Fibroblast of skin of abdomen (primary cell): ENCODE results near the gene KCNH2.

Experiments
- DNase-seq: peaks from one replicate; pipeline ENCODE4 v3.0.0-alpha.2; 2013

Gene KCNH2

DNA sequence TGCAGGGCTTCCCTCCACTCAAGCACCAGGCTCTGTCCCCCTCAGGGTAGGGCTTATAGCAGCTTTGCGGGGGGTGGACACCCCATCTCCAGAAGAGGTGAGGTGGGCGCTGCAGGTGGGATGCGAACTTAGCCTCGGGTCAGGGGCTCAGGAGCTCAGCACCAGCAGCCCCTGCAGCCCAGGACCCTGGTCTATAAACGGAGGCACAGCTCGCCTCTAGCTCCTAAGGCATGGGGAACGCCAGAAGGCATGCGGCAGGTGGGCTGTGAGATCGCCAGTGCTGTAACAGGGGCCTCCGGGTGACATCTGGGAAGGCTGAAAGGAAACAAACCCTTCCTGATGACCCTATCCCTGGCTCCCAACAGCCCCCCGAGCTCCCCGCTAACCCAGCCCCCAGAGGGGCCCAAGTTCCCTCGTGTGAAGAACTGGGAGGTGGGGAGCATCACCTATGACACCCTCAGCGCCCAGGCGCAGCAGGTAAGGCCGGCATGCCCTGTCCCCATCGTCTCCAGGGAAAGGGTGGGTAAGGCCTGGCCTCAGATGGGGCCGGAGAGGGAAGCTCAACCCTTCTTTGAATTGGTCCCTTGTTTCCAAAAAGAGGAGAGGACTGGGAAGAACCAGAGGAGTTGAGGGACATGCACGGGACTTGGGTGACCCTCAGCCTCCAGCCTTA is 16.9 kb upstream of the KCNH2 start:
- DNase-seq = no peak

DNA sequence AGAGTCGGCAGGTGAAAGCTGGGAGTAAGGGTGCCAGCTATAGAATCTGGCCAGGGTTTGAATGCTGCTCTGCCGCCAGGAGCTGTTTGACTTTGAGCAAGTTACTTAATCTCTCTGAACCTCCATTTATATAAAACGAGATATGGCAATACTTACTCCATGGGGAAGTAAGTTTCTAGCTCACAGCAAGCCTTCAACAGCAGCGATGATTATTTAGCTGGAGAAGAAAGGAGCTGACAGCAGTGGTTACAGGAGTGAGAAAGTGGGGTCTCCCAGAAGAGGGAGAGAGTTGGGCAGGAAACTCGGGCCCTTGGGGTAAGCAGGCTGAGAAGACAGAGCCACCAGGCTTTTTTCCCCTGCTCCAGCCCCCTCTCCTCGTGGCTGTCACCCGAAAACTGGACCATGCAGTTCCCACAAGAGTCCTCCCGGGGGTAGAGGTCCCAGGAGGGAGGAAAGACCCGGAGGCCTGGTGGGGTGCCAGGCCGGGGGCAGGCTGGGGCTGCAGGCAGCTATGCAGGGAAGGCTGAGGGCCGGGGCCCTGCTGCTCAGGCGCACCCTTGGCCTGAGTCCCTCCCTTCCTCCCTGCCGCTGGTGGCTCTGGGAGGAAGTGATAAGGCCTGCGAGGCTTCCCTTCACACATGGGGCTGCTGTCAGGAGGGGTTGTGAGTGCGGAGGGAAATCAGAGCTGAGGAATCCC is 16.2 kb upstream of the KCNH2 start:
- DNase-seq = no peak

DNA sequence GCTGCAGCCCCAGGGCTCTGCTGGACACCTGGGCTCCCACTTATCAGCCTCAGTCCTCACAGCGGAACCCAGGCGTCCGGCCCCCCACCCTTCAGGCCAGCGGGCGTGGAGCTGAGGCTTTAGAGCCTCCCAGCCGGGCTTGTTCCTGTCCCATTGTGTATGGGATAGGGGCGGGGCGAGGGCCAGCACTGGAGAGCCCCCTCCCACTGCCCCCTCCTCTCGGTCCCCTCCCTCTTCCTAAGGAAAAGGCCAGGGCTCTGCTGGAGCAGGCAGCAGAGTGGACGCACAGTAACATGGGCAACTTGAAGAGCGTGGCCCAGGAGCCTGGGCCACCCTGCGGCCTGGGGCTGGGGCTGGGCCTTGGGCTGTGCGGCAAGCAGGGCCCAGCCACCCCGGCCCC is 15.4 kb upstream of the KCNH2 start:
- no peak for DNase-seq

DNA sequence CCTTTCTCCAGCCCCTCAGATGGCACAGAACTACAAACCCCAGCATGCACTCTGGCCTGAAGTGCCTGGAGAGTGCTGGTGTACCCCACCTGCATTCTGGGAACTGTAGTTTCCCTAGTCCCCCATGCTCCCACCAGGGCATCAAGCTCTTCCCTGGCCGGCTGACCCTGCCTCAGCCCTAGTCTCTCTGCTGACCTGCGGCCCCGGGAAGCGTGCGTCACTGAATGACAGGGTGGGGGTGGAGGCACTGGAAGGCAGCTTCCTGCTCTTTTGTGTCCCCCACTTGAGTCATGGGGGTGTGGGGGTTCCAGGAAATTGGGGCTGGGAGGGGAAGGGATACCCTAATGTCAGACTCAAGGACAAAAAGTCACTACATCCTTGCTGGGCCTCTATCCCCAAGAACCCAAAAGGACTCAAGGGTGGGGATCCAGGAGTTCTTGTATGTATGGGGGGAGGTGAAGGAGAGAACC is 14.7 kb upstream of the KCNH2 start:
- no peak for DNase-seq

DNA sequence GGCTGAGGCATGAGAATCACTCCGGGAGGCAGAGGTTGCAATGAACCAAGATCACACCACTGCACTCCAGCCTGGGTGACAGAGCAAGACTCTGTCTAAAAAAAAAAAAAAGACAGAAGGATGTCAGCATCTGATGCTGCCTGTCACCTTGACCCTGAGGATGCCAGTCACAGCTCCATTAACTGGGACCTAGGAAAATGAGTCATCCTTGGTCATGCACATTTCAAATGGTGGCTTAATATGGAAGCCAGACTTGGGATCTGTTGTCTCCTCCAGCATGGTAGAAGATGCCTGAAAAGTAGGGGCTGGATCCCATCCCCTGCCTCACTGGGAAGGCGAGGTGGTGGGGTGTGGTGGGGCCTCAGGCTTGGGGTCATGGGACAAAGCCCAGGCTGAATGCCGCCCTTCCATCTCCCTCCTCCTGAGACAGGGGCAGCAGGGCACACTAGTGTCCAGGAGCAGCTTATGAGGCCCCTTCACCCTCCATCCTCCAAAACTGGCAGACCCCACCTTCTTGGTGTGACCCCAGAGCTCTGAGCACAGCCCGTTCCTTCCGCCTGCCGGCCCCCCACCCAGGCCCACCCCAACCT is 14.0 kb upstream of the KCNH2 start:
- no peak for DNase-seq

DNA sequence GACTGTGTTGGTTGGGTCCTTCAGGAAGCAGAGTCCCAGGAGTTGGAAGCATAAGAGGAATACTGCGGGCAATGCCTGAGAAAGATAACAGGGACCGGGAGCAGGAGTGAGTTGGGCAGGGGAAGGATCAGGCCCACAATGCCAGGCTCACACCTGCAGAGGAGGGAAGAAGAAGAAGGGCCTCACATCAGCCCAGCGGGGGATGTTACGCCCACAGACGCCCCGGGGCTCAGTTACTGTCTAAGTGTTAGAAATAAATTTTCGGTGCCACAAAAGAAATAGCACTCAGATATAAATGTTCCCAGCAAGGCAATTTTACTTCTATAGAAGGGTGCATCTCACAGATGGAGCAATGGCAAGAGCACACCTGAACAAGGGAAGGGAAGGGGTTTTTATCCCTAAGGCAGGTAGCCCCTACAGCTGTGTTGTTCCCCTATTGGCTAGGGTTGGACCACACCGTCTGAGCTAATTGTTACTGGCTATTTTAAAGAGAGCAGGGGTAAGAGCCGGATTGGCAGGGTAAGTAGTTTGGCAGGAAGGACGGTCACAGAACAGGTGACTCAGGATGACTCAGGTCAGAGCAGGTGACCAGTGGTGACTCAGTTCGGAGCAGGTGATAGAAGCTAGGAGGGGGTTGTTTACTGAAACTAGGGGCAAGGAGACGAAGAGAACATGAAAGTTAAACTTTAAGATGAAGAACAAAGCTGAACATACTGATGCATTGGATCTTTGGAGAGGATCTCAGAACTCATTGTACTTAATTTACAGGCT is 12.5 kb upstream of the KCNH2 start, which contains the start of gene NOS3:
Gene NOS3, plus strand, starts transcription at position 602 of the 771 bp plus-strand sequence. CDS start 2,787 bp downstream, outside the sequence.
- DNase-seq = no peak

DNA sequence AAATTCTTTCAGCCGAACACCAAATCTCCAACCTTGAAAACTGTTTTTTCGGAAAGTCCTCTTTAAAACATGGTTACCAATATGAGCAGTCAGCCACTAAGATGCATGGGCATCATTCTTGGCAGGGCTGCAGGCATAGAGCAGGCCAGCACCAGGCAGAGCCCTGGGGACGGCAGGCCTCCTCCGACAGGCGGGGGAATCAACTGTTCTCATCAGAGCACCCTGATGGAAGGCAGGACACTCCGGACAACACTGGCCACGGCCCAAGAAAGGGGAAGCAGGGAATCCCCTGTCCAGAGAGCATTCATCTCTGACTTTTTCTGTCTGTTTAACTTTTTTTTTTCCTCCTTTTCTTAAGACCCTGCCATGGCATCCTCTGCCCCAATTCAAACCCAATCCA is 11.3 kb upstream of the KCNH2 start:
- DNase-seq = no peak

DNA sequence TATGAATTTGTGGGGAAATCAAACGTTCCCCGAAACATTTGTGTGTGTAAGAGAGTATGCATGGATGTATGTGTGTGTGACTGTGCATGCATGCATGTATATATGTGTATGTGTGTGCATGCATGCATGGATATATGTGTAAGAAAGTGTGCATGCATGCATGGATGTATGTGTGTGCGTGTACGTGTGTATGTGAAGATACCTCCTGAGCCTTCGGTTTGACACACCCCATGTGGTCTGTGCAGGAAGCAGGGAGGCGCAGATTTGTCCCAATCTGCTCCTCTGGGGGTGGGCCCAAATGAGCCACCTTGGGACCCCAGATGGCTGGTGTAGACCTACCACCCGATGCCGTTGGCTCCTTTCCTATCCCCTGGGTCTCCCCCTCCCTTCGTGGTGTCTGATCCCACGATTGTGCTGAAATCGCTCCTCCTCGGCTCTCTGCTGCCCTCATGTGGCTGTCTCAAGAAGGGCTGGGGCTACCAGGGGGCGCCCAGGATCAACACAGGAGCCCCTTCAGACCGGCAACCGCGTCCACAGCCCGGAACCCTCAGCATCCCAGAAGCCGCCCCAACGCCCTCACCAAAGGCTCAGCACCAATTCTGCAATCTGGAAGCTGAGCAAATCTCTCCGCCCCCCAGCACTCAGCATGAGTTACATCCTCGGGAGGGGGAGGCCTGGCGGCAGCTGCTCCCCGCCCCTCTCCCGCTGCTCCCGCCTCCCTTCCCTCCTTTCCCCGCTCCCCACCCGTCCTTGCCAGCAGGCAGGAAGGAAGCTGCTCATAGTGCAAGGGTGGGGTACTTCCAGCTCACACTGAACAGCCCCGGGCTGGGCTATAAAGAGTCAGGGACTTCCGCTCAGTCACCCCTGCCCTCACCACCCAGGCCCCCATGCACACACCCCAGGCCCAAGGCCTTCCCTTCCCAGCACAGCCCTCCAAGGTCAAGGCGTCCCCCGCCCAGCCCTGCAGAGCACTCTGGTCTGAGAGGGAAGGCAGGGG is 10.4 kb upstream of the KCNH2 start:
- DNase-seq = peak; percentile 24

DNA sequence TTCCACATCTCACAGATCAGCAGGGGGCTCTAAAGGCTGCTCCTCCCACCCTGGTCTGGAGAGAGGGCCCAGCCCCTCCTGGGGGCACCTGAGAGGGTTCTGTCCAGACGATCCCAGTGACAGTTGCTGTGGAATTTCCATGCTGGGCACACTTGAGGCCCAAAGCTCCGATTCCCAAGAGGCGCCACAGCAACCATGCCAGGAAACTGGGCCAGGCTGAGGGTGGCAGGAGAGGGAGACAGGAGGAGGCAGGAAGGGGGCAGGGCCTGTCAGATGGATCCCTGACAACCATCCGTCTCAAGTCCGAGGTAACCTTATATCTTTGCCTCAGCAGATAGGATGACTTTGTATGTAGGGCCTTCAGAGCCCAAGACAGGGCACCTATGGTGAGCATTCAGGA is 8.4 kb upstream of the KCNH2 start:
- no peak for DNase-seq

DNA sequence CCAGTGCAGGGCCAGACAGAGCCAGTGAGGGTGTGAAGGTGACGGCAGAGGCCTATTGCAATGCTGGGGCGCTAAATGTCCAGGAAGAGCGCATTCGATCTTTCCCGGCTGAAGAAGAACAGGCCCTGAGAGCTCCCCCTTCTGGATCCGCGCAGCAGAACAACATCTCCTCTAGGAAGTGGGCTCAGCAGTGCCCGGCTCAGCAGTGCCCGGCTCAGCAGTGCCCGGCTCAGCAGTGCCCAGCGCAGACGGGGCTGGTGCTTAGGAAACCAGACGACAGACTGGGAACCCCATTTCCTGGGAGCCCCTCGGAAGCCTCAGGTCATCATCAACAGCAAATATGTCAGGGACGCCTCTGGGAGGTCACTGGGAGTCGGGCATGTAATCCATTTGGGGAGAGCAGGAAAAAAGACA is 8.0 kb upstream of the KCNH2 start:
- peak; percentile 28 for DNase-seq

DNA sequence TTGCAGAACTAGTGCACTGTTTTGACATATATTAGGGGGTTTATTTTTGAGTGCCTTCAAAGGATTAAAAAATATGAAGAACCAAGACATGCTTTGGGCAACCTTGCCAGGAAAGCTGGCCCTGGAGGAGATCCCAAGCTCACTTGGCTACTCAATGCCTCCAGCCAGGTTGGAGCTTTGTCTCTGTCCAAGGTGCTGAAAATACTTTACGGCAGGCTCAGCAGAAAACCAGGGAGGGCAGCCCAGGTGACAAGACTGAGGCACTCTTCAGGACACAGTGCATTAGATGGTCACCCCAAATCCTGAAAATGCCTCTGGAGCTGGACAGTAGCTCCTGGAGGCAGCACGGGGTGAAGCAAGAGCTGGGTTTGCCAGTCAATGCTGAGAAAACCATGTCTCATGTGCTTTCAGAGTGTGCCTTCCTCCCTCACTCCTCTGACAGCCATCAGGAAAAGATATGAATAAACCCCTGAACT is 5.8 kb upstream of the KCNH2 start:
- peak; percentile 30 for DNase-seq

DNA sequence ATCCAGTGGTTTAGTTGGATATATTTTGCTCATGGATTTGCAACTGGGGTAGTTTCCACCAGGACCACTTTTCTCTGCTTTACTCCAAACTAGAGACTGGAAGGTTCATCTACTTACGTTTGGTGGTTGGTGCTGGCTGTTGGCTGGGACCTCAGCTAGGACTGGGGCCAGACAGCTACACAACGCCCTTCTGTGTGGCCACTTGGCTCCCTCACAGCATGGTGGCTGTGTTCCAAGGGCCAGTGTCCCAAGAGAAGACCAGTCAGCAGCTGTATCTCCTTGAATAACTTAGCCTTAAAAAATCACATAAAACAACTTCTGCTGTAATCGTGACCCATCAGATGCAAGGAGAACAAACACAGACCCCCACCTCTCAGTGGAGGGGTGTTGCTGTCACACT is 4.2 kb upstream of the KCNH2 start:
- DNase-seq = no peak

DNA sequence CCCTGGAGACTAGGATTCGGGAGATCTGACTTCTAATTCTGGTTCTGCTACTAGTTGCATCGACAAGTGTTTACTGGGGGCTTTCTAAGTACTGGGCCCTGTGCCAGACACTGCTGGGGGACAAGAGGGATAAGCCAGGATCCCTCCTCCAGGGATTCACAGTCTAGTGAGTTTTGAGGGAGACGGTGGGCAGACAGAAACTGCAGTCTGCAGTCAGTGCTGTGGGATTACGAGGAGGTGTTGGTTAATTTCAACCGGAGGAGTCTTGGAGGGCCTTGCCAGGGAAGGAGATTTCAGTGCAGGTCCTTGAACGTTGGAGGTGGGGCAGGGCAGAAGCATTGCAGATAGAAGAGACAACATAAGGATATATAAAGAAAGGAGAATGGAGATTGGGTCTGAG is 3.5 kb upstream of the KCNH2 start:
- no peak for DNase-seq

DNA sequence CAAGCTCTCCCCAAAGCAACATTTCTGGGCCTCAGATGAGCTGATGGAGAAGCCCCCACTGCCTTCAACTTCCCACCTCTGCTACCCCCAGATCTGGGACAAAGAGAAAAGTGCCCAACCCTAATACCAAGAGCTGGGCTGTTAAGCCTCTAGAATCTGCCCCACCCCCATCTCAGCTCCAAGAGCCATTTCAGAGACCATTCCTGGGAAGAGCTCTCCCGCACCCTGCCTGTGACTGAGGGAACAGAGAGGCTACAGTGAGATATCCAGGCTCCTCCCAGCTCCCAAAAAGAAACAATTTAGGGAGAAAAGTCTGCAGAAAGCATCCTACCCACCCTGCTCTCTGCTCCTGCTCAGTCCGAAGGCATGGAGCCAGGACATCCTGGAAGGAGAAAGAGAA is 2.5 kb upstream of the KCNH2 start:
- DNase-seq = no peak

DNA sequence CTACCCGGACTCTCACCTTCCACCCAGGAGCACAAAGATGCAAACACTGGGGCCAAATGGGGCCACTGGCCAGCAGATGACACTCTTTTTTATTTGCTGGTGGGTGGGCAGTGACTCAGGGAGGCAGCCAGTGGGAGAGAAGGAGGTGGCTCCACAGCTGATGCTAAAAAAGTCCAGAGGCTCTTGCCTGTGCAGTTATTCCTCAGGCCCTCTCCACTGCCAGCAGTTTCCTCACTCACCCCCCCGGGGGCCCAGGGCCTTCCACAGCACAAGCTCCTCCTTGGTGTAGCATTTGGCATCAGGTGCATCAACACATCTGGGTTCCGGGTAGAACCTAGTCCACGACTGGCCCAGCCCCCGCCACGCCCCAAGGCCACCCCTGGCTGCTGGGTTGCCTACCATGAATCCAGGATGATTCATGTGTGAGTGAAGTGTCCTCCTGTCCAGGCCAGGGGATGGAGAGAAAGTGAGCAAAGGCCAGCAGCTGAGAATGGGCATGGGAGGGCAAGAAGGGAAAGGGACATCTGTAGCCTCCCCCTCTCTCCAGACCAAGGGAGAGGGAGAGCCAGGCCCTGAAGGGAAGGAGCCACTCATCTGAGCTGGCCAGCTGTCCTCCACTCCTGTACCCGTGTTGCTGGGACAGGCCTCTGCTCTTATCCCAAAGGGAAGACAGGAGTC is 1.7 kb upstream of the KCNH2 start:
- no peak for DNase-seq

DNA sequence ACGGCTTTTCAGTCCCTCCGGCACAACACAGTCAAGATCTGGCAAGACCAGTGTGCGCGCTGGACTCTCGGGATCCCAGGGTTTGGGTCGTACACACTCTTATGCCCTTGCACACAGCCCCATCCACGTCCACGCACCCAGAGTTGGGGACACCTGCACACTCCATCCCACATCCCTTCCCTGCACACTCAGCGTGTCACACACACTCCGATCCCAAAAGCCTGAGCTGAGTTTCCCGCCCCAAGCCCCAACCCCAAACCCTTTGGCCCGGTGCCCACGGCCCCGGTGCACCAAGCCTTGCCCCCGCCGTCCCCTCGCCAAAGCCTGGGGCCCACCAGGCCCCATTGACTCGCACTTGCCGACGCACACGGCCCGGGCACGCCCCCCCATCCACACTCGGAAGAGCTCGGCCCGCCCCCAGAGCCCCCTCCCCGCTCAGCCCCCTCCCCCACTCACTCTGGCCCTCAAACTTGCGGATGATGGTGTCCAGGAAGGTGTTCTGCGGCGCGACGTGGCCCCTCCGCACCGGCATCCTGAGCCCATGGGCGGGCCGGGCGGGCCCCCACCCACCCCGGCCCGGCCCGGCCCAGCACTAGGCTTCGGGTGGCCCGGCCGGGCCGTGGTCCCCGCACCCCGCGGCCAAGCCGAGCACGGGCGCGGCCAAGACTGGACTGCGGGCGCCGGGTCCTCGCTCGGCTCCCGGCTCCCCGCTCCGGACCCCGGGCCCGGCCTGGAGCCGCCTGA is 567 bp downstream of the KCNH2 start:
- no peak for DNase-seq

DNA sequence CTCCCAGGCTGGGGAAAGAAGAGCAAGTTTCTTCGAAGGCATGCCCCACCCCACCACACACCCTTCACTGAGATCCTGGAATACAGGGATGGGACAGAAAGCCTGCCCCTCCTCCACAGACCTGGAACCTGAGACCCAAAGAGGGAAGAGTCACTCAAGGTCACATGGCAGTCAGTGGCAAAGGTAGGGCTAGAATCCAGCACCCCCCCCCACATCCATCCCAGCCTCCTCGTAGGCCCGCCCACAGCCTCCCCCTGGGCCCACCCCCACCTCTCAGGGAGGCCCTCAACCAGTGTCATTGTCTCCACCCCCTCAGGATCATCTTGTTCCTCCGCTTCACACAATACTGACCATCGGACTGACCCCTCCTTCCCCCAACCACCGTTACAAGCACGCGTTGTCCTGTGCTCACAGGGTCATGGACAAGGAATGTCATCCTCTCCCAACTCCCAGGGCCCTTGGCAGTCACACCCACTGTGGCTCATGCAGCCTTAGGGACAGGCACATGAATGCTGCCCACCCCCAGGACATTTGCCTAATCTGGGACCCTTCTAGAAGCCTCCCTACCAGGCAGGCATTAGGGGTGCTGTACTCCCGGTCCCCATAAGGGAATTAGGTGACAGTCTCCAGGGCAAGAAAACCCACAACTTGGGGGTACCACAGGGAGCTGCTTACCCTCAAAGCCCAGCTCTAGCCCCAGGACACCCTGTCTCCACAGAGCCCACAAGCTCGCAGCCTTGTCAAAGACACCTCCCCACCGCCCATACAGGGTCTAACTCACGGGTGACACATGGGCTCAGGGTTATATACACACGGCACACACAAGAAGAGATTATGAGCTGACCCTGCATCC is 1.4 kb downstream of the KCNH2 start:
- DNase-seq = no peak

DNA sequence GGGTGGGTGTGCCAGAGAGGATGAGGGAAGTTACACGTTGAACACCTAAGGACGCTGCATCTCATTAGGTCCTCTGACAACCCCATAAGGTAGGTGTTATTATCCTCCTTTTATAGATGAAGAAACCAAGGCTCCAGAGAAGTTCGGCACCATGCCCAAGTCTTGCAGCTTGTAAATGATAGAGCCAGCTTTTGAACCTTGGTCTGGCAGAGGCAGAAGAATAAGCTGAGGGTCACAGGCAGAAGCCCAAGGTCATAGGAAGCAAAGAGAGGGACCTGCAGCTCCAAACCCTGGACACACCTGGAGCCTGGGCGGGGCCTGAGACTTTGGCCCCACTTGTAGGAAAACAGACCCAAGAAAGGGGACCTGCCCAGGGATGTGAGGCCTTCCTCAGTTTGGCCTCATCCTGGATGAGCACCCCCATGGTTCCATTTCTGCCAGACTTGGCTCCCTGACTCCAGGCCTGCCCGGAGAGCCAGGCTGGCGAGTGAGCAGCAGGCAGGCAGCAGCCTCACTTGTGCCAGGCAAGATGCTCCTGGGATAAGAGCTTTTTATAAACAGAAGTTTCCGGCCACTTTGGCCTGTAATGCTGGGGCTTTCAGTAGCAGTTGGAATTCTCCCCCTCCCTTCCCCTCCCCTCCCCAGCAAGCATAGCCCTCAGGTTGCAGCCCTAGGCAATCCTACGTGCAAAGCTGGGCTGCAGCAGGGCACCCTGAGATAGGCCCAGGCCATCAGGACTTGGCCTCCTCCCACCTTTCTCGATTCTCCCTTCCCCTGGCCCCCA is 2.4 kb downstream of the KCNH2 start:
- DNase-seq = no peak
